ENCODE measurements around the gene RALGPS1.

RALGPS1 gene

DNA sequence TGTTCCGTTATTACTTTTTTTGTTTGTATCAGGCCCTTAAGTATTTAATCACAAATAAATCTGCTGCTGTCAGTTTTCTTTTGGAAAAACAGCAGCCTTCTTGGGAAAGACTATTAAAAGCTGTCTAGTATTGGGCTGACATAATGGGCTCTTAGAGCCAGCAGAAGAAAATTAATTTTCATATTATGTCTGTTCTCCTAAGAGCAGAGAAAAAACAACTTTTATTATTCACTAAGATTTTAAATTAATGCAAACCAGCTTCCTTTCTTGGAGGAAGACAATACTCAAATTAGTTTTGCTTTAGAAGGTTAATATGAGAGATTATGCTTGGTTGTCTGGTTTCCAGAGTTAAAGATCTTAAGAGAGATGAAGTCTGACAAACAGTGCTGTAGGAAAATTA is 319.4 kb downstream of the RALGPS1 start:
- no peak for DNase-seq

DNA sequence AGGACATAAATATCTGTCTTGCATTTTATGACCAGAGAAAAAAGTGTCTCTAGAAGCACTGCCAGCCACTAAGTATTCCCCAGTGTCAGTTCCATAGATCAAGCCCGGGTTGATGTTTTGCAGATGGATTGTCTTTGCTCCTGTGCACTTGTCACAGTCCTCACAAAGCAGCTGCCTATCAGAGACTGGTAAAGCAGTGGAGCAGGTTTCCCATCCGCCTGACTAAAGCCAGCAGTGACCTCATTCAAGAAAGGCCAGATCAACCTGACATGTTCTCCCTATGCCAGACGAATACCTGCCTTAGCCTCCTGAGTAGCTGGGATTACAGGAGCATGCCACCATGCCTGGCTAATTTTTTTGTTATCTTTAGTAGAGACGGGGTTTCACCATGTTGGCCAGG is 323.2 kb downstream of the RALGPS1 start:
- no peak for DNase-seq

GRCh38 chr9:127241354-127241753 is 326.8 kb downstream of the RALGPS1 start:
- DNase-seq: no peak

GRCh38 chr9:127244609-127245601 is 330.3 kb downstream of the RALGPS1 start:
- peak; percentile 92 to 93 for DNase-seq

- no peak for DNase-seq
Observed at GRCh38 chr9:127245637-127246164, 331.1 kb downstream of the RALGPS1 start.

- DNase-seq: no peak
Observed at GRCh38 chr9:127248241-127248640, 333.7 kb downstream of the RALGPS1 start.

- no peak for DNase-seq
Observed at GRCh38 chr9:127249877-127250276, 335.3 kb downstream of the RALGPS1 start.

DNA sequence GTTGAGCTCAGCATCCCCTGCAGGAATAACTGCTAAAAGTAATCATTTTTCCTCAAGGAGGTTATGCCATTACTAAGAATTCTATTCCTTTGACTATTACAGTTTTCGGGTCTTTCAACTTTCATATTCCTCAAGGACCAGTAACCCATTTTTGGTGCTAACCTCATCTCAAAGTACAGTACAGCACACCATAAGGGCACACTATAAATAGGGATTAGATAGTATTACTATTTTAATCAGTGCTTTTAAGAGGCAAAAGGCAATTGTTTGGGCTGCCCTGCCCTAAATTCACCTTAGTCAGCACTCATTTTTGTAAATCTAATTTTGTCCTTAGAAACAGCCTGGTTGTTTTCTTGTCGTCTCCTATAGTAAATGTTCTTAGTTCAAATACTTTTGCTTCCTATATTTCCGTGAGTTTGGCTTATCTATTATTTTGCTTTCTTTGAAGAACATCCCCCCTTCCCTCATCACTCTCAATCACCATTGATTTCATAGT is 336.4 kb downstream of the RALGPS1 start:
- DNase-seq: no peak

- no peak for DNase-seq
Observed at GRCh38 chr9:127252410-127253318, 338.1 kb downstream of the RALGPS1 start.

GRCh38 chr9:127253446-127253845 is 338.9 kb downstream of the RALGPS1 start:
- no peak for DNase-seq

DNA sequence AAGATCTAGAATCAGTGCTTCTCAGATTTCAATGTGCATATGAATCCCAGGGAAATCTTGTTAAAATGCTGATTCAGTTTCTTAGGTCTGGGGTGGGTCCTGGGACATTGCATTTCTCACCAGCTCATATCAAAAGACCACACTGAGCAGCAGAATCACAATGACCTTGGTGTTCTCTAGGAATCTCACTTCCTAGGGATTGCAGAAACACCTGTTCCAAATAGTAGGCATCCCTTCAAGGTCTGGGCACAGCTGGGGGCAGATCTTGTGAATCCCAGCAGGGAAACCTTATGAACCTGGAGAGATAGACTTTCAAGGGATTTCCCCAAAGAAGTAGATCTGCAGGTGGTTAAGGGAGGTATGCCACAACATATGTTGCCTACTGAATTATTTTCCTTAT is 341.1 kb downstream of the RALGPS1 start:
- DNase-seq: no peak

DNA sequence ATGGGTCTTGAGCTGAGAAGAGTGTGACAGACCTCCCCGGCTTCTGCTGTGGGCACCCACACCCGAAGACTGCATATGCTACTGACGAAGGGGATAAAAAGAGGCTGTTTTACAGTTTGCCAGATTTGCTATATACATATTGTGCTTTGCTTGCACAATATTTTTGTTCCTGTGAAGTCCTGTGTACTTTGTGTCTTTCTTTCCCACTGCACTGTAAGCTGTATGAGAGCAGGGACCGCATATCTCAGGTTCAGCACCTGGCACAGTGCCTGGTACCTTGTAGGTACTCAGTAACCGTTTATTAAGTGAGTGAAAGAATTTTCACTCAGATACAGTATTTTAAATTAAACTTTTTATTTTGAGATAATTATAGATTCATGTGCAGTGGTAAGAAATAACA is 341.7 kb downstream of the RALGPS1 start:
- DNase-seq: no peak

DNA sequence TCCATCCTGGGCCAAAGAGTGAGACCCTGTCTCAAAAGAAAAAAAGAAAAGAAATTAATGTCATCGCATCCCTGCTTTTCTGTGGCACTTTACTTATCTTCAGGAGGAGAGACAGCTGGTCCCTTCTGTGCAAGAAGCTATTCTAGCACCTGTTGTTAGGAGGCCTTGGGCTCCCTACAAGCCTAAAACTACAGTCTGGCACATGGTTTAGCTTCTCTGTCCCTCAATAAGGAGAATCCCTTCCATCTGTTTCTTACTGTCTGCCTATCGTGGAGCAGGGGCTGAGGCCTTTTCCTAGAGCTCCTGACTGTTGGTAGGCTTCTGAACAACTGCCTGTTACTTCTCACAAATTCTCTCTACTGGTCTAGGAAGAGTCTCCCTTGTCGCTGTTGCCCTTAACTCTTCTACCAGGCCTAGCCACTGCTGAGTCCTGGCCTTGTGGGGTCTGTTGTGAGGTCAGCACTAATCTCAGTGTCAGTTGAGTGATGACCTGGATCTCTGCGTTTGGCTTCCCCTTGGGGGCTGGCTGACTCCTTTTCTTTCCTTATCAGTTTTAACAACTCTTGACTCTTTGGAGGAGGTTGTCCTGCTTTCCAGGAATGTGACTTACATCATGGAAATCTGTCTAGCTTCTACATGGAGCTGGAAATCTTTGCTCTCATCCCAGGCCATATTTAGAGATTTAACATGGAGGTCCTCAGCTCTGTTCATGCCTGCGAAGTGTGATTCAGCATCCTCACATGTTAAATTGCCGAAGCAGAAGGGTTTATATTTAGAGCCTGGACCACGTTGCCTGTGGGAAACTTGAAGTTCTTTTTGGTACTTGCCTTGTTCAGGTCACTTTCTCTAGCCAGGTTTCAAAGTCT is 344.3 kb downstream of the RALGPS1 start:
- DNase-seq: no peak

DNA sequence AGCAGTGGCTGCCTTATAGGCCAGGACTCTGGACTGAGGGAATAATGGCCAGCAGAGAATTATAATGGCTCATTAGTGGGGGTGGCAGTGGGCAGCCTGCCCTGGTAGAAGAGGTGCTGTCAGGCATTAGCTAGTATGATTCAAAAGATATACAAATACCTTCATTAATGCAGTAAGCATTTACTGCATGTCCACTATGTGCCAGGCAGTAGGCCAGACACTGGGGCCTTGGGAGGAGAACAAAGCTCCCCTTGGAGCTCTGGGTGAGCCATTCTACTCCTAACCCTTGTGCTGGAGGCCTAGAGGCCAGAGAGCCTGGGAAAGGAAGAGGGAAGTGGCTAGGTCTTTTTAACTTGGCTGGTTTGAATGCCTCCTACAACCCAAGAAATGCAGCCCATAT is 348.0 kb downstream of the RALGPS1 start:
- DNase-seq: no peak

- no peak for DNase-seq
Observed at GRCh38 chr9:127263237-127263636, 348.7 kb downstream of the RALGPS1 start.

- DNase-seq: no peak
Observed at GRCh38 chr9:127263664-127264063, 349.1 kb downstream of the RALGPS1 start.

DNA sequence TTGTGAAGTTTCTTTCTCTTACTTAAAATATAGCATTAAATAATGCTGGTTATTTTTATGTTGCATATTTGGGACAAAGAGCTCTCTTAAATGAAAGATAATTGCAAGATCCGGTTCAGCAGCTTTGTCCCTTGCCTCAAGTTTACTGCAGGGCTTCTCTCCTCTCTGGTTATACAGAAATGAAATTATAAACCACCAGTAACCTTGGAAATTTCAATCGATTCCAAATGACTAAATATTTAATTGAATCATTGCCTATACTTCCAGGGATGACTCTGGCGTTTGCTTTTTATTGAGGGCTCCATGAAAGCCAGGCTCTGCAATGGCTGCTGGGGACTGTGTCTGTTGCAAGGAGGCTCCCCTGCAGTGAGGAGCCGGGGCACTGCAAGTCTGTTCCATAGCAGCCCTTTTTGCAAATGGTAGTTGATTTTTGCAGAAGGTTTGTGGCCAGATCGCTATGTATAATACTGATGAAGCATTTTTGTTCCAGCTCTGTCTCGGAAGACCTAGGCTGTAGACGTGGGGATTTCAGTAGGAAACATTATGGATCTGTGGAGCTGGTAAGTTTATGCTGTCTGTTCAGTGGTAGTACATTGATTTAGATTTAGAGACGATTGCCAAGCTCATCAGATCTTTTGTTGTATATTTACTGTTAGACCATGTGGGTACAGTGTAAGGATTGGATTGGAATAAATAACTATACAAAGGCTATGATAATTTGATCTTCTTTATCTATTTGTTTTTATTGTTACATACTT is 350.1 kb downstream of the RALGPS1 start, which contains the start of gene GARNL3:
GARNL3 (plus strand) TSS at position 313 of the 758 bp plus-strand sequence; CDS start at position 417, 104 bp downstream.
- no peak for DNase-seq

GRCh38 chr9:127267793-127268525 is 353.4 kb downstream of the RALGPS1 start:
- DNase-seq: no peak

DNA sequence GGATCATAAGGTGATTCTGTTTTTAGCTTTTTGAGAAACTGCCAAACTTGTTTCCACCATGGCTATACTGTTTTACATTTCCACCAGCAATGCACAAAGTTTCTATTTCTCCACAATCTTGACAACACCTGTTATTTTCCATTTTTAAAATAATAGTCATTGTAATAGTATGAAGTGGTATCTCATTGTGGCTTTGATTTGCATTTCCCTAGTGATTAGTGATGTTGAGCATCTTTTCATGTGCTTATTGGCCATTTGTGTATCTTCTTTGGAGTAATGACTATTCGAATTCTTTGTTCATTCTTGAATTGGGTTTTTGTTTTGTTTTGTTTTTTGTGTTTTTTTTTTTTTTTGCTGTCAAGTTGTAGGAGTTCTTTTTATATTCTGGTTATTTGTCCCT is 354.9 kb downstream of the RALGPS1 start:
- DNase-seq: no peak
